Measurements from ENCODE around the gene DHRS3. TPM values are rescaled to one million over a fixed set of nuclear protein-coding genes. Genes with fewer than 3 reads are reported as not detected.

The DHRS3 gene
- total and polyA plus RNA-seq, 2 donors (not counting 1 experiment from before 2014, with no cell fraction given): 0.37 TPM

DNA sequence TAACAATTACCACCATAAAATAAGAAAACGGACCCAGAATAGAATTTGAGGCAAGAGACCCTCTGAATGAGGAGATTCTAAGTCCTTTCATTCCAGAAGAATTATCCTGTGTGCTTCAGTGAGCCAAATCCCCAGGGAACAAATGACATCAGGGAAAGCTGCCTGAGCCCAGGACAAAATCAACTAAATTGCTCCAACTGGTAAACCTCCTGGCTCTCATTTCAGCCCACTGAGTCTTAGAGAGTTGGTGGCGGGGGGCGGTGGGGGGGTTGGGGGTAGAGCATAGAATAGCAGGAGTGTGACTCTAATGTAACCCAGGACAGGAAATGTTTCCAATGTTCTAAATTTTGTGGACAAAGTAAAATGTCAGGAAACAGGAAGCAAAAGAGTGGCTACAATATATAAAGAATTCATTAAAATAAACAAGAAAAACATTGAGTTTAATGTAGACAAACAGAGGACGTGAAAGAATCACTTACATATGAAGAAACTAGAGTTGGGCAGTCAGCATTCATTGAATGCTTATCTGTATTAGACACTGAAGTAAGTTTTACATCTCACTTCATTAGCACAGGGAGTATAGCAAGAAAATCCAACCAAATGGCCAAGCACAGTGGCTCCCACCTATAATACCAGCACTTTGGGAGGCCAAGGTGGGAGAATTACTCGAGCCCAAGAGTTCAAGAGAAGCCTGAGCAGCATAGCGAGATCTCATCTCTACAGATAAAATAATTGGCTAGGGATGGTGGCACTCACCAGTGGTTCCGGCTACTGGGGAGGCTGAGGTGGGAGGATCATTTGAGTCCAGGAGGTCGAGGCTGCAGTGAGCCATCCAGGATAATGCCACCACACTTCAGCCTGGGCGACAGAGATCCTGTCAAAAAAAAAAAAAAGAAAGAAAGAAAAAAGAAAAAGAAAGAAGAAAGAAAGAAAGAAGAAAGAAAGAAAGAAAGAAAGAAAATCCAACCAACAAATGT is 75.1 kb downstream of the DHRS3 start:
- Histone ChIP-seq H3K27ac (ENCODE audit: low read length in 2 of 2) (no peak overlapping the region), H3K79me2 (ENCODE audit: control insufficient read depth, insufficient read depth, low read length) (no peaks in the 10 kb centered on the region), H4K20me1 (ENCODE audit: control insufficient read depth, insufficient read depth, low read length, poor library complexity, severe bottlenecking) (no peaks in the 10 kb centered on the region), H3K4me2 (replicated peaks; ENCODE audit: low read depth, low read length, poor library complexity, severe bottlenecking) (no peak overlapping the region), H3K36me3 (replicated peaks in 1 of 2; ENCODE audit: control extremely low read depth in 1 of 2, control insufficient read depth in 1 of 2, extremely low read depth in 1 of 2, insufficient read depth in 2 of 2, low read length in 1 of 2) (no peaks in the 10 kb centered on the region), H3K4me3 (ENCODE audit: control extremely low read depth in 1 of 5, extremely low read depth in 1 of 5, insufficient read depth in 1 of 5, low read depth in 2 of 5, low read length in 4 of 5) (no peak overlapping the region), H3K9me3 (ENCODE audit: control extremely low read depth in 1 of 3, control insufficient read depth in 2 of 3, insufficient read depth in 1 of 3, low read length in 2 of 3) (peaks cover 0 to 9% (median 0%) of the 10 kb centered on the region in 3 donors), H3K9ac (ENCODE audit: low read length) (no peak overlapping the region), H3K4me1 (ENCODE audit: control insufficient read depth in 2 of 2, insufficient read depth in 2 of 2, low read length in 2 of 2) (no peaks in the 10 kb centered on the region), H2AFZ (ENCODE audit: insufficient read depth, low read depth, low read length, poor library complexity, severe bottlenecking) (no peak overlapping the region), H3K27me3 (replicated peaks in 1 of 4; ENCODE audit: control extremely low read depth in 1 of 4, control insufficient read depth in 3 of 4, insufficient read depth in 4 of 4, low read length in 3 of 4) (peaks cover 0 to 10% (median 0%) of the 10 kb centered on the region in 4 experiments)
- ChIA-PET CTCF (no interaction called here), POLR2A (no interaction called here)
- TF ChIP-seq EZH2 (IDR thresholded peaks at IDR 0.05; ENCODE audit: borderline replicate concordance, insufficient read depth, low read depth, low read length, poor library complexity, severe bottlenecking) (no peak), CTCF (IDR thresholded peaks at IDR 0.05) (no peak)
- 100% methylated on average over 1 of the region's 9 CpGs for WGBS (ENCODE audit: insufficient coverage)
- Mint-ChIP-seq H3K27ac (no peak overlapping the region), H3K4me3 (no peak overlapping the region), H3K4me1 (no peaks in the 10 kb centered on the region), H3K27me3 (peaks cover 23% of the 10 kb centered on the region), H3K9me3 (ENCODE audit: insufficient read depth) (no peaks in the 10 kb centered on the region)
- intact Hi-C loops (cut with micrococcal nuclease): no loop called here
- no peak for ATAC-seq (ENCODE audit: low read depth)
- no peak for DNase-seq

- POLR2A ChIA-PET: no interaction called here
- CTCF ChIA-PET: no interaction called here
- H3K4me2 ChIP-seq (replicated peaks; ENCODE audit: low read depth, low read length, poor library complexity, severe bottlenecking): no peak overlapping the region
Measured at GRCh38 chr1:12542138-12542465, 75.9 kb downstream of the DHRS3 start.

More at GRCh38 chr1:12542138-12542465, 75.9 kb downstream of the DHRS3 start:
- 91% methylated on average over 9 of the region's 9 CpGs for WGBS (ENCODE audit: insufficient coverage)
- H3K27me3 ChIP-seq (replicated peaks in 1 of 4; ENCODE audit: control extremely low read depth in 1 of 4, control insufficient read depth in 3 of 4, insufficient read depth in 4 of 4, low read length in 3 of 4): peaks cover 0 to 10% (median 0%) of the 10 kb centered on the region in 4 experiments
- H2AFZ ChIP-seq (ENCODE audit: insufficient read depth, low read depth, low read length, poor library complexity, severe bottlenecking): no peak overlapping the region
- no peak for DNase-seq
- no peaks in the 10 kb centered on the region for H4K20me1 ChIP-seq (ENCODE audit: control insufficient read depth, insufficient read depth, low read length, poor library complexity, severe bottlenecking)
- no peak overlapping the region for H3K9ac ChIP-seq (ENCODE audit: low read length)
- H3K36me3 ChIP-seq (replicated peaks in 1 of 2; ENCODE audit: control extremely low read depth in 1 of 2, control insufficient read depth in 1 of 2, extremely low read depth in 1 of 2, insufficient read depth in 2 of 2, low read length in 1 of 2): no peaks in the 10 kb centered on the region
- Mint-ChIP-seq H3K27me3 (peaks cover 23% of the 10 kb centered on the region), H3K4me1 (no peaks in the 10 kb centered on the region), H3K9me3 (ENCODE audit: insufficient read depth) (peaks cover 3% of the 10 kb centered on the region), H3K27ac (no peak overlapping the region), H3K4me3 (no peak overlapping the region)
- peaks cover 0 to 10% (median 0%) of the 10 kb centered on the region in 3 donors for H3K9me3 ChIP-seq (ENCODE audit: control extremely low read depth in 1 of 3, control insufficient read depth in 2 of 3, insufficient read depth in 1 of 3, low read length in 2 of 3)
- H3K27ac ChIP-seq (ENCODE audit: low read length in 2 of 2): no peak overlapping the region
- H3K79me2 ChIP-seq (ENCODE audit: control insufficient read depth, insufficient read depth, low read length): no peaks in the 10 kb centered on the region
- TF ChIP-seq CTCF (IDR thresholded peaks at IDR 0.05) (no peak), EZH2 (IDR thresholded peaks at IDR 0.05; ENCODE audit: borderline replicate concordance, insufficient read depth, low read depth, low read length, poor library complexity, severe bottlenecking) (no peak)
- no peak overlapping the region for H3K4me3 ChIP-seq (ENCODE audit: control extremely low read depth in 1 of 5, extremely low read depth in 1 of 5, insufficient read depth in 1 of 5, low read depth in 2 of 5, low read length in 4 of 5)
- intact Hi-C loops (cut with micrococcal nuclease): no loop called here
- no peaks in the 10 kb centered on the region for H3K4me1 ChIP-seq (ENCODE audit: control insufficient read depth in 2 of 2, insufficient read depth in 2 of 2, low read length in 2 of 2)
- no peak for ATAC-seq (ENCODE audit: low read depth)

Measured in B cell (primary cell).